ENCODE measurements around the gene BRME1.
"Not testable (repeated sequence)": the region's sequence is repeated elsewhere in the genome, so short reads cannot be mapped to it uniquely, and the experiment has no call there.

BRME1 gene

DNA sequence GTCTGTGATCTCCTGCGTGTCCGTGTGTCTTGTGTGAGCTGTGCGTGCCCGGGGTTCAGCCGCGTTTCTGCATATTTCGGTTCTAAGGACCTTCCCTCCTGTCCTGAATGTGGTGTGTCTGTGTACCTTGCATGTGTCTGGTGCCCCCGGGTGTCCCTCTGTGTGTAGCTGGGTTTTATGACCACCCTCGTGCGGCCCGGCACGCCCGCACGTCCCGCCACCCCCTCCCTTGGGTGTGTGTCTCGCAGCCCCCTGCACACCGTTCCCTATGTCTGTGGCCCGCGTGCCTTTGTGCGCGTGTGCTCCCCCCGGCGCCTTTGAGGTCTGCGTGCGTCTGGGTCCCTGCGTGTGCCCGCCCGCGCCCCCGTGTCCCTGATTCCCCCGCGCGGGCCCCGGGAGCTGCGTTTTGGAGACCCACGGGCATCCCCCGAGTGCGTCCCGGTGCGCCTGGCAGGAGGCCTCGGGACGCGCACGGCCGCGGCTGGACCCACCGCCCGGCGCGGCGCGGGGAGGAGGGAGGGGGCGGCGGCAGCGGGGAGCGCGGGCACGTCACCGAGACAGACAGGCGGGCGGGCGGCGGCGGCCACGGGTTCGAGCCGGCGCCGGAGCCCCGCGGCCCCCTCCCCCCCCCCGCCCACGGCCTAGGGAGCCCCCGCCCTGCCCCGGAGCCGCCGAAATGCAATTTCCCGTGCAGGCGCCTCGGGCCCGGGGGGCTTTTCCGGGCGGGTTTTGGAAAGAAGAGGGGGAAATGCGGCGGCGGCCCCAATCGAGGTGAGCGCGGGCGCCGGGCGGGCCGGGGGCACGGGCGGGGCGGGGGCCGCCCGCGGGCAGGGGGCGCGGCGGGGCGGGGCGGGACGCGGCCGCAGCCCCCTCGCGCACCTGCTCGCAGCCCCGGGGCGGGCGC is 41.0 kb downstream of the BRME1 start:
- no peak for DNase-seq

DNA sequence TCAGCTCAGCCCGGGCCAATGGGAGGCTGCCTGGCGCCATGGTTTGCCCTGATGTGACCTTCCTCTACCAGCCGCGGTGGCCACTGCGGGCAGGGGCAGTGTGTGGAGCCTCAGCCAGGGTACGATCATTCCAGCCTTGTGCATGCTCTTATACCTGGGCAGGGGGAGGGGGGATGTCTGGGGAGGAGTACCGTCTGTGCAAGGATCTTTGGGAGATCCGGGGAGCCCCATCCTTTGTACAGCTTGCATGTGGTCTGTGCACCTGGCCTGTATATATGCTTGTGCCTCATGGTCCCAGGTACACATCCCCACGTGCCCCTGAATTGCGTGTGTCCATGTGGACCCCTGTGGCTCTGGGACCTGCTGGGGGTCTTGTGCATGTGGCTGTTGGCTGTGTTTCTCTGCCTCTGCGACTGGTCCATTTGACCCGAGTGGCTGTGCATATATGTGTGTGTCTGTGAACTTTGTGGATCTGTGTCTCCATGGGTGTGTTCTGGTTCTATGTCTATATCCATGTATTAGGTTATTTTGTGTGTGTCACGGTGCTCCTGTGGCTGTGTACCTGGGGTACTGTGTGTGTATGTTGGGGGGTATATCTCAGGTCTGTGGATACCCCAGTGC is 41.8 kb downstream of the BRME1 start:
- no peak for DNase-seq

DNA sequence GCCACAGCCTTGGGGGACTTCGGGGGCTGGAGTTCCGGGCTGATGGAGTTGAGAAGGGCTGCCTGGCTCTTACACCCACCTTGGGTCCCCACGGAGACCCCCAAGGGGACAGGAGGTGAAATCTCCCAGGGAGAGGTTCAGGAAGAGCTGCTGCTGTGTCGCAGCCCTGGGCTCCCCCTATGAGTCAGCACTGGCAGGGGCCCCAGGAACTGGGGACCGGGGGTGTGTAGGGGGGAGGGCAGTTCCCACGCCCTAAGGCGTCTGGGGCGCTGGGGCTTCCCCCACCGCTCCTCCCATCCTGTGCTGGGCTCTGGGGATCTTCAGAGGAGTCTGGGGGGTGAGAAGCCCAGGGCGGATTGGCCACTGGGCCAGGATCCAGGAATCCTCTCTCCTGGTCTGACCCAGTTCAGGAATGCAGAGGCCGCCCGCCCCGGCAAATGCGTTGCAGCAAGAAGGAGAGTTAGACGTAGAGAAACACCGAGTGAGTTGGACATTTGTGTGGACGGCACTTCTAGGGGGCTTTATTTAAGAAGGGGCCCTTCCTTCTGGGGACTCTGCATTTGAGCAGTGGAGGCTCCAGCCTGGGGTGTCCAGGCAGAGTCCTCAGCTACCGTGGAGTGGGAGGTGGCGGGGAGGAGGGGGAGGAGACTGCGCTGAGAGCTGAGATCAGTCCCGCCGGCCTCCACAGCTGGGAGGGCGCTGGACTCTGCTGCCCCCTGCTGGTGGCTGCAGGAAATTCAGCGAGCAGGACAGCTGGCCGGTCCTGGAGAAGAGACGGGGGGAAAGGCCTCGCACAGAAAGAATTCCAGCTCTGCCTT is 44.0 kb downstream of the BRME1 start:
- peak; percentile 58 for DNase-seq

GRCh38 chr19:13861392-13861713 is 44.6 kb downstream of the BRME1 start:
- peak; percentile 9 for DNase-seq

DNA sequence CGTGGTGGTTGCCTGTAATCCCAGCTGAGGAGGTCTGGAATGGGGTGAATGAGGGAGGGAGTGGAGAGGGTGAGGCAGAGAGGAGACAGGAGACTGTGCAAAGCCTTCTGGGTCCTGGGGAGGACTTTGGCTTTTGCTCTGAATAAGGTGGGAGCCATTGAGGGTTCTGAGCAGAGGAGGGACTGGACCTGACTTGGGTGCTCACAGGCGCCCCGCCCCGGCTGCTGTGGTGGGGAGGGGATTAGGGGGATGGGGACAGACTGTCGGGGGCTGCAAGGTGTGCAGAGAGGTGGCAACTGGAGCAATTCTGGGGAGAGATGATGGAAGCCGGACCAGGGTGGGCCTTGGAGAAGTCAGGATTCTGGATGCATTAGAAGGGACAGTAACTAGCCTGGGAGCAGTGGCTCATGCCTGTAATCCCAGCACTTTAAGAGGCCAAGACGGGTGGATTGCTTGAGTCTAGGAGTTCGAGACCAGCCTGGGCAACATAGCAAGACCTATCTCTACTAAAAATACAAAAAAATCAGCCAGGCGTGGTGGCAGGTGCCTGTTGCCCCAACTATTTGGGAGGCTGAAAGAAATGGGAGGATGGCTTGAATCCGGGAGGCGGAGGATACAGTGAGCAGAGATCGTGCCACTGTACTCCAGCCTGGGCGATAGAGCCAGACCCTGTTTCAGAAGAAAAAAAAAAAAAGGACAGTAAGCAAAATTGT is 45.1 kb downstream of the BRME1 start:
- no peak for DNase-seq

DNA sequence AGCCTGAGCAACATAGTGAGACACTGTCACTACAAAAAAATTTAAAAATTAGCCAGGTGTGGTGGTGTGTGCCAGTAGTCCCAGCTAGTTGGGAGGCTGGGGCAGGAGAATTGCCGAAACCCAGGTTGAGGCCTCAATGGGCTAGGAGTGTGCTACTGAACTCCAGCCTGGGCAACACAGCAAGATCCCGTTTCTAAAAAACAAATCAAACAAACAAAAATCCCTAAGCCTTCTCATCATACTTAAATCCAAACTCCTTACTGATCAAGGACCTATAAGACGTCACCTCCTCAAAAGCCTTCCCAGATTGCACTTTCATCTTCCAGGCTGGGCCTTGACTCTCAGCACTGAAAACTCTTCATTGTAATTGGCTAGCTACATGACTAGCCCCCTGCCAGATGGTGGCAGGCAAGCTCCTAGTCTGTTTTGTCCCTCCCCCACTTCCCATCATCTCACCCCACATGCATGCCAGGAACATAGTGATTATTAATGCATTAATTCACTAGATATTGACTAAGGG is 46.5 kb downstream of the BRME1 start:
- DNase-seq: no peak

GRCh38 chr19:13856497-13856896 is 49.4 kb downstream of the BRME1 start:
- DNase-seq: no peak

DNA sequence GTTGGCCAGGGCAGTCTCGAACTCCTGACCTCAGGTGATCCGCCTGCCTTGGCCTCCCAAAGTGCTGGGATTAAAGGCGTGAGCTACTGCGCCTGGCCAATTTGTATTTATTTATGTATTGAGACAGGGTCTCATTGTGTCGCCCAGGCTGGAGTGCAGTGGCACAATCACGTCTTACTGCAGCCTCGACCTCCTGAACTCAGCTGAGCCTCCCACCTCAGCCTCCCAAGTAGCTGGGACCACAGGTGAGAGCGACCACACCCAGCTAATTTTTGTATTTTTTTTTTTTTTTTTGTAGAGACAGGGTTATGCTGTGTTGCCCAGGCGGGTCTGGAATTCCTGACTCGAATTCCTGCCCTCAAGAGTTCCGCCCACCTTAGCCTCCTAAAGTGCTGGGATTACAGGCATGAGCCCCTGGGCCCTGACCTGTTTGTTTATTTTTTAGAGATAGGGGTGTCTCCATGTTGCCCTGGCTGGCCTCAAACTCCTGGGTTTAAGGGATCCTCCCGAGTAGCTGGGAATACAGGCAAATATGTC is 53.7 kb downstream of the BRME1 start:
- not testable (repeated sequence) for DNase-seq

- DNase-seq: not testable (repeated sequence)
Observed at GRCh38 chr19:13851734-13852114, 54.2 kb downstream of the BRME1 start.

- peak; percentile 66 for DNase-seq
Observed at GRCh38 chr19:13850910-13851733, 54.8 kb downstream of the BRME1 start.

DNA sequence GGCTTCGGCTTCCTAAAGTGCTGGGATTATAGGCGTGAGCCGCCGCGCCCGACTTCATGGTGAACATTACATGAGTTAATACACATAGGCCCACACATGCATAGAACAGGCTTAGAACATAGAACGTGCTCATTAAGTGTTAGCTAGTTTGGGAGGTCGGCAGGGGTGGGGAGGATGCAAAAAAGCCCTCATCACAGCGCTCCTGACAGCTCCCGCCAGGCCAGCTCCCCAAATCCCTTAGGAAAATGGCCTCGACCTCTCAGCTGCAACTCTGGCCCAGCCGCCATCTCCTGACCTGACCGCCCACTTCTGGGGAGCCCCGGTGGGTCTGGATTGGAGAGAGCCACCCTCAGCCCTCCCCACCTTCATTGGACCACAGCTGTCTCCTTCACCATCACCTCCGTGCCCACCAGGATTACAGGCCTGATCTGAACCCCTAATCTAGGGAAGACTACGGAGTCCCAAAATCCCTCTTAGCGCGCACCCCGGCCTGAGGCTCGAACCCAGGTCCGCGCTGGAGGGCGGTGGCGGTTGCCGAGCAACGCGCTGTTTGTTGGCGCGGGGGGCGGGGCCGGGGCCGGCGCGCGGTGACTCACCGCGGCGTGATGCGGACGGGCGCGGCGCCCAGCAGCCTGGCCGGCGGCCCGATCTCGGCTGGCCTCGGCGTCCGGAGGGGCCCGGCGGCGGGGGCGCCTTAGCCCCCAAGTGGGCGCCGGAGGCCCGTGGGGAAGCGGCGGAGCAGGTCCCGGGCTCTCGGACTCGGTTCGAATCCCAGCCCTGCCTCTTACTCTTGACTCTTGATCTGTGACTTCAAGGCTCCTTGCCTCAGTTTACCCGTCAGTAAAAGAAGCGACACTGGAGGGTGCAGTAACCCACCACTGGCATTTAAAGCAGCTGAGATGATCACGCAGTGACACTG is 55.7 kb downstream of the BRME1 start:
- DNase-seq: peak; percentile 36

DNA sequence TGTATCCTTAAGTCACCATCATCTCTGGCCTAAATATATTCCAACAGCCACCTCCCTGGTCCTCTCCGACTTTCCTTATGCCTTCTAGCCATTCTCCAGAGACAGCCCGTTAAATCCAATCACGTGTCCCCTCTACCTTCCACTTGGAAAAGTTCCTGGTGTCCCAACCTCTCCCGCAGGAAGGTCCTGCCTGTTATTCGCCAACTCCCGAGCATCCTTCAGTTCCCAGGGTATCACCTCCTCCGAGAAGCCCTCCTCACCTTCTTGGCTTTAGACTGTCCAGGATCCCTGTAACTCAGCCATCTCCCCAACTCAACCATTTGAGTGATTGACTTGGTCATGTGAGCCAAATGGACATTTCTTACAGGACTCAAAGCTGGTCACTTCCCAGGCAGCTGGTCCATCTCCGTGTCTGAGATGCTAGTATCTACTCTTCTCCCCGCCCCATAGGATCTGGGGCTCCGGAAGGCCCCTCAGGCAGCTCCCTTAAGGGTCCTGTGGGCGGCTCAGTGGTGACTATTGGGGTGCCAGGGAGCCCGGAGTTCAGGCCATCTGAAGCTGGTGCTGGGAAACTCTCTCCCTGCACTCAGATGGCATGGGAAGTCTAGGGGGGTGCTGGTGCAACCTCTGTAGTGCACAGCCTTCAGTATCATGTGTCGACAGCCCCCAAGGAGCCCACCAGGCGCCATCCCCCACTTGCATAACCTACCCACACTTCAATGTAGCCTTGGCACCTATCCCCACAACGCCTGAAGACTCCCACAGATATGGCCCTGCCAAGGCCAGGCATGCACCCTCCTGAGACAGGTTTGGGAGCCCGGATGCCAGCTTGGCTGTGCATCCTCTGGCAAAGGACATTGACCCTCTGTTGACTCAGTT is 56.9 kb downstream of the BRME1 start:
- no peak for DNase-seq

DNA sequence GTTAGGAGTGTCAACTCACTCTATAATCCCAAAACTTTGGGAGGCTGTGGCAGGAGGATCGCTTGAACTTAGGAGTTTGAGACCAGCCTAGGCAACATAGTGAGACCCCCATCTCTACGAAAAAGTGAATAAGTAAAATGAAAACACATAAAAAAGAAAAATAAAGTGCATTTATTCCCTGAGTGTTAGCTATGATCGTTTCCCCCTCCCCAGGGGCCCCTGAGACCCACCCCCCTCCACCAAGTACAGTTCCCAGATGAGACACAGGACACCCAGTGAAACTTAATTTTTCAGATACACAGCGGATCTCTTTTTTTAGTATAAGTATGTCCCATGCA is 57.6 kb downstream of the BRME1 start:
- no peak for DNase-seq

- peak; percentile 86 for DNase-seq
Observed at GRCh38 chr19:13847407-13848339, 58.2 kb downstream of the BRME1 start.

GRCh38 chr19:13846557-13847406 is 59.1 kb downstream of the BRME1 start:
- DNase-seq: peak; percentile 91

DNA sequence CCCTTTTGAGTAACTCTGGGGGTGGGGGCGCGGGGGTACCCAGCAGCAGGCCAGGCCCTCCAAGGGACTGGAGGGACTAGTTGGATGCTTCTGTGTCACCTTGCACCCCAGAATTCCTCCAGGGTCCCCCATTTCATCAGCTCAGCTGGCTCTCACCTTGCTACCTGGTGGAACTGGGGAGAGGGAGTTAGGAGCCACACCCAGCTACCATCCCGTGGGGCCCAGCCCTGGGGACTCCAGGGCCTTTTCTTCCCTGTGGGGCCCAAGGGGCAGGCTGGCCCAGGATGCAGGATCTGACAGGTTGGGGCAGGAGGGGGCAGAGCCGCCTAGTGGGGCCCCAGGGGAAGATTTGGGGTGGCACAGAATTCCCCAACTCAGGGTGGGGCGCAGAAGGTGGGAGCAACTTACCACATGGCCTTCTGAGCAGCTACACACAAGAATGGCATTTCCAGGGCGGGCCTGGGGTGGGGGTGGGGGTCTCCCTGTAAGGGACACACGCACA is 61.7 kb downstream of the BRME1 start:
- DNase-seq: no peak
